K562 (cell line): ENCODE measurements around the gene ACAD10. TPM values are rescaled to one million over a fixed set of nuclear protein-coding genes. Genes with fewer than 3 reads are reported as not detected.

Source experiments
- CREM ChIP-seq: IDR thresholded peaks from 2 replicates; pipeline ENCODE4 v1.6.1; 2014; ENCODE audit warnings: antibody characterized with exemption, low read depth
- CTBP1 ChIP-seq: fragments of 450-650 bp; IDR thresholded peaks from 2 replicates; pipeline ENCODE4 v1.6.1; 2016; ENCODE audit warnings: borderline replicate concordance
- ESRRA ChIP-seq: fragments of 450-650 bp; IDR thresholded peaks from 2 replicates; pipeline ENCODE4 v1.6.1; 2014; ENCODE audit warnings: low read depth, mild to moderate bottlenecking, moderate library complexity, borderline replicate concordance
- ETV1 ChIP-seq: fragments of 450-650 bp; conservative IDR thresholded peaks from 2 replicates; pipeline ENCODE4 v1.6.1; 2016; ENCODE audit warnings: missing genetic modification characterization, control low read depth, low read depth, missing compliant biosample characterization
- KLF13 ChIP-seq: fragments of 450-650 bp; IDR thresholded peaks from 2 replicates; pipeline ENCODE4 v1.6.1; 2016; ENCODE audit warnings: missing genetic modification characterization, low read depth, mild to moderate bottlenecking, missing compliant biosample characterization, moderate library complexity, borderline replicate concordance
- RCOR1 ChIP-seq, 2 experiments: IDR thresholded peaks; 2 replicates each; pipeline ENCODE4 v1.6.1; 2012; ENCODE audit warnings: low read depth in 2 of 2, low read length in 2 of 2, borderline replicate concordance in 1 of 2, improper control_type of control experiment in 1 of 2
- SIX5 ChIP-seq, 2 experiments: IDR thresholded peaks; 2 replicates each; pipeline ENCODE4 v1.6.1; 2011; ENCODE audit warnings: low read length in 2 of 2, borderline replicate concordance in 1 of 2, low read depth in 1 of 2, mild to moderate bottlenecking in 1 of 2, moderate library complexity in 1 of 2; ENCODE audit not compliant: insufficient read depth in 1 of 2
- SMC3 ChIP-seq: conservative IDR thresholded peaks from 2 replicates; pipeline ENCODE4 v1.6.1; 2011; ENCODE audit warnings: low read depth, low read length, improper control_type of control experiment; ENCODE audit not compliant: insufficient read depth
- SRSF7 ChIP-seq: fragments of 200-400 bp; formaldehyde crosslinking; optimal IDR thresholded peaks from 2 replicates; pipeline ENCODE3; 2017; ENCODE audit warnings: mild to moderate bottlenecking, low read depth, low read length
- ZC3H8 ChIP-seq: fragments of 450-650 bp; IDR thresholded peaks from 2 replicates; pipeline ENCODE4 v1.6.1; 2017
- ZFX ChIP-seq: sonication (generic); formaldehyde crosslinking; IDR thresholded peaks from 2 replicates; pipeline ENCODE4 v1.8.0; 2022; ENCODE audit warnings: mild to moderate bottlenecking, missing genetic modification reagents, moderate library complexity
- ZNF589 ChIP-seq: fragments of 200-800 bp; sonication (Bioruptor generic); IDR thresholded peaks from 2 replicates; pipeline ENCODE4 v1.6.1; 2016; ENCODE audit warnings: low read depth, missing genetic modification characterization, missing compliant biosample characterization
- polyA plus RNA-seq, 8 experiments: library from polyadenylated mRNA; depleted of rRNA in 4 of 8; stranded (reverse) in 5 of 8; unstranded in 3 of 8; fragments of >200 nt; fragmentation: Nextera tagmentation in 2 of 8; fragmentation: Illumina TruSeq in 1 of 8; extraction: Ambion mirVana in 2 of 8; extraction: Trizol in 1 of 8; gene quantifications; 2 replicates each; pipeline versions ENCODE4 v1.2.1 to v1.2.3, GENCODE V29; 2011 to 2014; ENCODE audit warnings: inconsistent platforms in 1 of 8, missing spikeins in 1 of 8
- total RNA-seq, 7 experiments: library from RNA; depleted of rRNA in 6 of 7; stranded (reverse); fragments of >200 nt in 6 of 7; fragmentation: Illumina TruSeq in 2 of 7; extraction: Trizol in 2 of 7; gene quantifications; 2 replicates each; pipeline versions ENCODE4 v1.2.1 to v1.2.3, GENCODE V29; 2011 to 2021; ENCODE audit warnings: low replicate concordance in 1 of 7
- TF ChIP-seq, protein P1 (sequence below): fragments of 250-450 bp; sonication (Bioruptor Pico); IDR thresholded peaks from 2 replicates; pipeline ENCODE4 v1.8.0; 2021; ENCODE audit warnings: moderate library complexity, mild to moderate bottlenecking, inconsistent platforms
- TF ChIP-seq, protein P2 (sequence below): fragments of 450-650 bp; IDR thresholded peaks from 2 replicates; pipeline ENCODE4 v1.6.1; 2016; ENCODE audit warnings: borderline replicate concordance
- TF ChIP-seq, protein P3 (sequence below): fragments of 450-650 bp; IDR thresholded peaks from 2 replicates; pipeline ENCODE4 v1.6.1; 2016; ENCODE audit warnings: low read depth, mild to moderate bottlenecking, moderate library complexity
- TF ChIP-seq, protein P4 (sequence below), 2 experiments: fragments of 150-350 bp in 1 of 2; IDR thresholded peaks; 2 replicates each; pipeline ENCODE4 v1.6.1; 2012 to 2016; ENCODE audit warnings: low read depth in 2 of 2, low read length in 2 of 2, mild to moderate bottlenecking in 1 of 2, moderate library complexity in 1 of 2
- TF ChIP-seq, protein P5 (sequence below): fragments of 250-450 bp; sonication (Bioruptor Pico); IDR thresholded peaks from 2 replicates; pipeline ENCODE4 v1.6.1; 2021; ENCODE audit warnings: mild to moderate bottlenecking

Gene ACAD10
- total and polyA plus RNA-seq, 9 of the 15 experiments (the other 6 are each of a cell fraction or from before 2014, with no cell fraction given), result 2.3 to 19.2 (median 12.0) TPM

DNA sequence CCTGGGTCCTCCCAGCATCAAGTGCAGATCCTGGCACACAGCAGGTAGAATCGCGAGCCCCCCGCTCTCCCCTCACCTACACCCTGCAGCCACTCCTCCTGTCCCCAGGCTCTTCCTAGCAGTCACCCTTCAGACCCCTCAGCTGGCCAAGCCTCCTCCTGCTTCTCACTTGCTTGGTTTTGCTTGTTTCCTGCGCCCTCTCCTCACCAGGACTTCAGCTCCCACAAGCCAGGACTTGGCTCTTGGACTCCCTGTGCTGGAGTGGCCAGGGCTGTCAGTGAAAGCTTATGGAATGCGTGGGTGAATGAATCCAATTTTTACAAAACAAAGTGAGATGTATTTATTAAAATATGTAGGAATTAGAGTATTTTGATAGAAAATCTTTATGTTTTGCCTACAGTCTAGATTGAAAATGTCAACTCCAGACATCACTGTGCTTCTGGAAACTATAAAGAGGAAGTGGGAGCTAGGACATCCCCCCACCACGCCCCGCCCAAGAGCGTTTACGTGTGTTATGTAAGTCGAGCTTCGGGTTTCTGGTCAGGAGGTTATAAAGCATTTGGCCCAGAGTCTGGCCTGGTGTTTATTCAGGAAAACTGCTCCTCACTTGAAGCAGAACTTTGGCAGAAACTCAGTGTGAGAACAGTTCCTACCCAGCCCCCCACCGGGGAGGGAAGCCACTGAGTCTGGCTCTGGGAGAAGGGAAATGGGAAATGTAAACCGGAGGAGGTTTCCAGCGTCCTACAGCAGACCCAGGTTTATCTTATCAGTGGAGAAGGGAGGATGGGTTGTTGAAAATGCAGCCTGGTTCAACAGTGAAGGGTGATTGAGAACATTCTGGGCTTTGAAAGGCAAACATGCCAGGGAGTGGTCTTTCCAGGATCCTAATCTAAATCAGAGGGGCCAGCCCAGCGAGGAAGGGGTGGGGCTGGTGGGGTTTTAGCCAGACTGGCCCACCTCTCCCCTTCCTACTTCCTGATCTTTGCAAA is 89.6 kb downstream of the ACAD10 start (continued):
- TF ChIP-seq KLF13 (tag), result no peak
- 0 out of 2 replicates have a peak, but pooled peaks have one; percentile 13 for TF ChIP-seq ESRRA
- no peak for TF ChIP-seq ZNF589 (CRISPR knock-in tag)
- TF ChIP-seq, protein P1, sequence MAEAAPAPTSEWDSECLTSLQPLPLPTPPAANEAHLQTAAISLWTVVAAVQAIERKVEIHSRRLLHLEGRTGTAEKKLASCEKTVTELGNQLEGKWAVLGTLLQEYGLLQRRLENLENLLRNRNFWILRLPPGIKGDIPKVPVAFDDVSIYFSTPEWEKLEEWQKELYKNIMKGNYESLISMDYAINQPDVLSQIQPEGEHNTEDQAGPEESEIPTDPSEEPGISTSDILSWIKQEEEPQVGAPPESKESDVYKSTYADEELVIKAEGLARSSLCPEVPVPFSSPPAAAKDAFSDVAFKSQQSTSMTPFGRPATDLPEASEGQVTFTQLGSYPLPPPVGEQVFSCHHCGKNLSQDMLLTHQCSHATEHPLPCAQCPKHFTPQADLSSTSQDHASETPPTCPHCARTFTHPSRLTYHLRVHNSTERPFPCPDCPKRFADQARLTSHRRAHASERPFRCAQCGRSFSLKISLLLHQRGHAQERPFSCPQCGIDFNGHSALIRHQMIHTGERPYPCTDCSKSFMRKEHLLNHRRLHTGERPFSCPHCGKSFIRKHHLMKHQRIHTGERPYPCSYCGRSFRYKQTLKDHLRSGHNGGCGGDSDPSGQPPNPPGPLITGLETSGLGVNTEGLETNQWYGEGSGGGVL, result no peak
- TF ChIP-seq, protein P2, sequence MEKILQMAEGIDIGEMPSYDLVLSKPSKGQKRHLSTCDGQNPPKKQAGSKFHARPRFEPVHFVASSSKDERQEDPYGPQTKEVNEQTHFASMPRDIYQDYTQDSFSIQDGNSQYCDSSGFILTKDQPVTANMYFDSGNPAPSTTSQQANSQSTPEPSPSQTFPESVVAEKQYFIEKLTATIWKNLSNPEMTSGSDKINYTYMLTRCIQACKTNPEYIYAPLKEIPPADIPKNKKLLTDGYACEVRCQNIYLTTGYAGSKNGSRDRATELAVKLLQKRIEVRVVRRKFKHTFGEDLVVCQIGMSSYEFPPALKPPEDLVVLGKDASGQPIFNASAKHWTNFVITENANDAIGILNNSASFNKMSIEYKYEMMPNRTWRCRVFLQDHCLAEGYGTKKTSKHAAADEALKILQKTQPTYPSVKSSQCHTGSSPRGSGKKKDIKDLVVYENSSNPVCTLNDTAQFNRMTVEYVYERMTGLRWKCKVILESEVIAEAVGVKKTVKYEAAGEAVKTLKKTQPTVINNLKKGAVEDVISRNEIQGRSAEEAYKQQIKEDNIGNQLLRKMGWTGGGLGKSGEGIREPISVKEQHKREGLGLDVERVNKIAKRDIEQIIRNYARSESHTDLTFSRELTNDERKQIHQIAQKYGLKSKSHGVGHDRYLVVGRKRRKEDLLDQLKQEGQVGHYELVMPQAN, result no peak
- TF ChIP-seq SIX5 (IDR thresholded peaks at IDR 0.05; ENCODE audit: borderline replicate concordance in 1 of 2, insufficient read depth in 1 of 2, low read depth in 1 of 2, low read length in 2 of 2), result no peak
- peak; percentile 69 for TF ChIP-seq CTBP1
- TF ChIP-seq ZC3H8, result no peak
- TF ChIP-seq, protein P3, sequence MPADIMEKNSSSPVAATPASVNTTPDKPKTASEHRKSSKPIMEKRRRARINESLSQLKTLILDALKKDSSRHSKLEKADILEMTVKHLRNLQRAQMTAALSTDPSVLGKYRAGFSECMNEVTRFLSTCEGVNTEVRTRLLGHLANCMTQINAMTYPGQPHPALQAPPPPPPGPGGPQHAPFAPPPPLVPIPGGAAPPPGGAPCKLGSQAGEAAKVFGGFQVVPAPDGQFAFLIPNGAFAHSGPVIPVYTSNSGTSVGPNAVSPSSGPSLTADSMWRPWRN, result 0 out of 2 replicates have a peak, but pooled peaks have one; percentile 15
- TF ChIP-seq RCOR1 (IDR thresholded peaks at IDR 0.05; ENCODE audit: borderline replicate concordance in 1 of 2, low read depth in 2 of 2, low read length in 2 of 2), result peak in 1 of 2 experiments; percentile 78; a peak in 1 of 4 replicates
- TF ChIP-seq SRSF7, result no peak
- TF ChIP-seq SMC3, result no peak
- TF ChIP-seq, protein P4, sequence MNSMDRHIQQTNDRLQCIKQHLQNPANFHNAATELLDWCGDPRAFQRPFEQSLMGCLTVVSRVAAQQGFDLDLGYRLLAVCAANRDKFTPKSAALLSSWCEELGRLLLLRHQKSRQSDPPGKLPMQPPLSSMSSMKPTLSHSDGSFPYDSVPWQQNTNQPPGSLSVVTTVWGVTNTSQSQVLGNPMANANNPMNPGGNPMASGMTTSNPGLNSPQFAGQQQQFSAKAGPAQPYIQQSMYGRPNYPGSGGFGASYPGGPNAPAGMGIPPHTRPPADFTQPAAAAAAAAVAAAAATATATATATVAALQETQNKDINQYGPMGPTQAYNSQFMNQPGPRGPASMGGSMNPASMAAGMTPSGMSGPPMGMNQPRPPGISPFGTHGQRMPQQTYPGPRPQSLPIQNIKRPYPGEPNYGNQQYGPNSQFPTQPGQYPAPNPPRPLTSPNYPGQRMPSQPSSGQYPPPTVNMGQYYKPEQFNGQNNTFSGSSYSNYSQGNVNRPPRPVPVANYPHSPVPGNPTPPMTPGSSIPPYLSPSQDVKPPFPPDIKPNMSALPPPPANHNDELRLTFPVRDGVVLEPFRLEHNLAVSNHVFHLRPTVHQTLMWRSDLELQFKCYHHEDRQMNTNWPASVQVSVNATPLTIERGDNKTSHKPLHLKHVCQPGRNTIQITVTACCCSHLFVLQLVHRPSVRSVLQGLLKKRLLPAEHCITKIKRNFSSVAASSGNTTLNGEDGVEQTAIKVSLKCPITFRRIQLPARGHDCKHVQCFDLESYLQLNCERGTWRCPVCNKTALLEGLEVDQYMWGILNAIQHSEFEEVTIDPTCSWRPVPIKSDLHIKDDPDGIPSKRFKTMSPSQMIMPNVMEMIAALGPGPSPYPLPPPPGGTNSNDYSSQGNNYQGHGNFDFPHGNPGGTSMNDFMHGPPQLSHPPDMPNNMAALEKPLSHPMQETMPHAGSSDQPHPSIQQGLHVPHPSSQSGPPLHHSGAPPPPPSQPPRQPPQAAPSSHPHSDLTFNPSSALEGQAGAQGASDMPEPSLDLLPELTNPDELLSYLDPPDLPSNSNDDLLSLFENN (IDR thresholded peaks at IDR 0.05; ENCODE audit: low read depth in 2 of 2, low read length in 2 of 2), result no peak
- TF ChIP-seq ETV1 (tag), result peak; percentile 35
- peak; percentile 91 for TF ChIP-seq ZFX (CRISPR knock-in tag)
- TF ChIP-seq CREM, result peak; percentile 51
- TF ChIP-seq, protein P5, sequence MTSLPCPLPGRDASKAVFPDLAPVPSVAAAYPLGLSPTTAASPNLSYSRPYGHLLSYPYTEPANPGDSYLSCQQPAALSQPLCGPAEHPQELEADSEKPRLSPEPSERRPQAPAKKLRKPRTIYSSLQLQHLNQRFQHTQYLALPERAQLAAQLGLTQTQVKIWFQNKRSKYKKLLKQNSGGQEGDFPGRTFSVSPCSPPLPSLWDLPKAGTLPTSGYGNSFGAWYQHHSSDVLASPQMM, result no peak
